ENCODE data around the gene OVCH1. TPM values are rescaled to one million over a fixed set of nuclear protein-coding genes. Genes with fewer than 3 reads are reported as not detected.

Gene OVCH1
- total and polyA plus RNA-seq, 9 of the 15 experiments (the other 6 are each of a cell fraction or from before 2014, with no cell fraction given) = not detected

- Histone ChIP-seq H3K9me1 (ENCODE audit: control insufficient read depth, insufficient read depth, low read length) (no peaks in the 10 kb centered on the region), H3K27me3 (ENCODE audit: control insufficient read depth in 2 of 2, insufficient read depth in 2 of 2, low read length in 2 of 2) (no peaks in the 10 kb centered on the region), H3K9ac (ENCODE audit: insufficient read depth in 1 of 2, low read depth in 2 of 2, low read length in 2 of 2) (no peak overlapping the region), H3K36me3 (ENCODE audit: control insufficient read depth, insufficient read depth, low read length) (no peaks in the 10 kb centered on the region), H3K4me3 (no peak overlapping the region), H3K4me1 (replicated peaks in 1 of 2; ENCODE audit: control insufficient read depth in 2 of 2, insufficient read depth in 2 of 2, low read length in 2 of 2) (no peaks in the 10 kb centered on the region), H3K79me2 (ENCODE audit: control insufficient read depth, insufficient read depth, low read length) (no peaks in the 10 kb centered on the region), H4K20me1 (replicated peaks; ENCODE audit: control insufficient read depth, insufficient read depth, low read length) (no peaks in the 10 kb centered on the region), H2AFZ (ENCODE audit: low read depth, low read length) (no peak overlapping the region), H3K27ac (ENCODE audit: extremely low read depth, low read depth, low read length) (no peak overlapping the region), H3K9me3 (replicated peaks; ENCODE audit: control insufficient read depth, insufficient read depth, low read depth, low read length) (no peaks in the 10 kb centered on the region), H3K4me2 (ENCODE audit: insufficient read depth, low read length) (no peak overlapping the region)
- FAIRE-seq (no peak), ATAC-seq (no peak), DNase-seq (ENCODE audit: extremely low read depth in 1 of 4, low spot score in 3 of 4) (no peak)
- POLR2A ChIA-PET = no interaction called here
- no TSS peak for BruUV-seq (replicated peaks)
- 3% methylated on average over 2 of the region's 2 CpGs for WGBS (ENCODE audit: insufficient coverage, low coverage, missing lambda C conversion rate)
- intact Hi-C loops (cut with micrococcal nuclease) (loop anchor here (5.0 to 10.0 kb wide), 2 partner anchors 118 to 341 kb away; no protein-coding TSS in a partner anchor), in situ Hi-C loops (cut with MboI) (no loop called here)
- CTCF ChIA-PET (ENCODE audit: low intra/inter-chr PET ratio) = no interaction called here
- no peak for TF ChIP-seq BACH1 (tag; IDR thresholded peaks at IDR 0.05)
These were observed 71.8 kb downstream of the OVCH1 start for GRCh38 chr12:29425722-29426121.

GRCh38 chr12:29416748-29417147 lies 80.7 kb downstream of the OVCH1 start:
- H4K20me1 ChIP-seq (replicated peaks; ENCODE audit: control insufficient read depth, insufficient read depth, low read length) = no peaks in the 10 kb centered on the region
- CTCF ChIA-PET (ENCODE audit: low intra/inter-chr PET ratio) = no interaction called here
- no peak overlapping the region for H3K27ac ChIP-seq (ENCODE audit: extremely low read depth, low read depth, low read length)
- TF ChIP-seq ZNF507 (tag; conservative IDR thresholded peaks at IDR 0.05) (no peak), FOXA1 (IDR thresholded peaks at IDR 0.05; ENCODE audit: borderline replicate concordance) (no peak), CBX1 (IDR thresholded peaks at IDR 0.05; ENCODE audit: low read depth) (no peak), PURB (CRISPR knock-in tag; IDR thresholded peaks at IDR 0.05; ENCODE audit: low read depth) (no peak), BRCA1 (IDR thresholded peaks at IDR 0.05) (no peak), BRCA1 (CRISPR knock-in tag; IDR thresholded peaks at IDR 0.05) (no peak), IRF1 (CRISPR knock-in tag; IDR thresholded peaks at IDR 0.05; ENCODE audit: borderline replicate concordance) (no peak), HLTF (IDR thresholded peaks at IDR 0.05) (no peak), GABPA (tag; conservative IDR thresholded peaks at IDR 0.05; ENCODE audit: low read depth) (no peak), ARNT (IDR thresholded peaks at IDR 0.05) (no peak), MEIS2 (IDR thresholded peaks at IDR 0.05; ENCODE audit: partially characterized antibody) (no peak), CHCHD3 (CRISPR knock-in tag; IDR thresholded peaks at IDR 0.05) (no peak), NFIC (IDR thresholded peaks at IDR 0.05) (no peak), IRF9 (tag; IDR thresholded peaks at IDR 0.05) (no peak), ZNF274 (IDR thresholded peaks at IDR 0.05; ENCODE audit: borderline replicate concordance, low read depth, low read length) (no peak), KDM5B (IDR thresholded peaks at IDR 0.05; ENCODE audit: insufficient replicate concordance, low read depth, low read length) (no peak)
- ATAC-seq (no peak), DNase-seq (ENCODE audit: extremely low read depth in 1 of 4, low spot score in 3 of 4) (no peak), FAIRE-seq (no peak)
- no peaks in the 10 kb centered on the region for H3K27me3 ChIP-seq (ENCODE audit: control insufficient read depth in 2 of 2, insufficient read depth in 2 of 2, low read length in 2 of 2)
- no peaks in the 10 kb centered on the region for H3K9me1 ChIP-seq (ENCODE audit: control insufficient read depth, insufficient read depth, low read length)
- H3K4me2 ChIP-seq (ENCODE audit: insufficient read depth, low read length) = no peak overlapping the region
- in situ Hi-C loops (cut with MboI) (no loop called here), intact Hi-C loops (cut with micrococcal nuclease) (no loop called here)
- H2AFZ ChIP-seq (ENCODE audit: low read depth, low read length) = no peak overlapping the region
- no peaks in the 10 kb centered on the region for H3K36me3 ChIP-seq (ENCODE audit: control insufficient read depth, insufficient read depth, low read length)
- POLR2A ChIA-PET = no interaction called here
- BruUV-seq (replicated peaks) = no TSS peak
- H3K9me3 ChIP-seq (replicated peaks; ENCODE audit: control insufficient read depth, insufficient read depth, low read depth, low read length) = no peaks in the 10 kb centered on the region
- H3K4me1 ChIP-seq (replicated peaks in 1 of 2; ENCODE audit: control insufficient read depth in 2 of 2, insufficient read depth in 2 of 2, low read length in 2 of 2) = no peaks in the 10 kb centered on the region
- H3K79me2 ChIP-seq (ENCODE audit: control insufficient read depth, insufficient read depth, low read length) = no peaks in the 10 kb centered on the region
- no peak overlapping the region for H3K9ac ChIP-seq (ENCODE audit: insufficient read depth in 1 of 2, low read depth in 2 of 2, low read length in 2 of 2)
- H3K4me3 ChIP-seq = no peak overlapping the region

All from K562 (cell line).